Measurements from ENCODE around the gene MRPL50. TPM values are rescaled to one million over a fixed set of nuclear protein-coding genes. Genes with fewer than 3 reads are reported as not detected.

Gene MRPL50
- total and polyA plus RNA-seq, 12 donors, result 9.0 to 20.6 (median 16.5) TPM

- Histone ChIP-seq H3K27ac (no peak overlapping the region), H3K36me3 (no peaks in the 10 kb centered on the region), H3K4me3 (no peak overlapping the region), H3K4me1 (no peaks in the 10 kb centered on the region), H3K9me3 (no peaks in the 10 kb centered on the region), H3K27me3 (peaks cover 0 to 6% (median 0%) of the 10 kb centered on the region in 7 donors)
- DNase-seq, result no peak
- ATAC-seq, result no peak
- no peak for TF ChIP-seq CTCF (IDR thresholded peaks at IDR 0.05)
- intact Hi-C loops (cut with DNase I), result no loop called here
- WGBS, 2 donors, result 73% methylated on average over 7 of the region's 7 CpGs
Measured at GRCh38 chr9:101354765-101355708, 43.4 kb downstream of the MRPL50 start.

- intact Hi-C loops (cut with DNase I), result no loop called here
- no peak for TF ChIP-seq CTCF (IDR thresholded peaks at IDR 0.05)
- 89% methylated on average over 5 of the region's 5 CpGs for WGBS, 2 donors
Measured at GRCh38 chr9:101354143-101354764, 44.2 kb downstream of the MRPL50 start.

GRCh38 chr9:101353683-101354082 lies 44.7 kb downstream of the MRPL50 start:
- Histone ChIP-seq H3K27ac (no peak overlapping the region), H3K27me3 (peaks cover 0 to 6% (median 0%) of the 10 kb centered on the region in 7 donors), H3K36me3 (no peaks in the 10 kb centered on the region), H3K9me3 (no peaks in the 10 kb centered on the region), H3K4me1 (no peaks in the 10 kb centered on the region), H3K4me3 (no peak overlapping the region)
- WGBS, 2 donors, result 72 to 81% methylated on average over 2 of the region's 2 CpGs
- no peak for DNase-seq
- intact Hi-C loops (cut with DNase I), result no loop called here
- no peak for ATAC-seq
- TF ChIP-seq CTCF (IDR thresholded peaks at IDR 0.05), result no peak

More at GRCh38 chr9:101354143-101354764, 44.2 kb downstream of the MRPL50 start:
- H3K9me3 ChIP-seq, result no peaks in the 10 kb centered on the region
- no peak overlapping the region for H3K4me3 ChIP-seq
- H3K27me3 ChIP-seq, result peaks cover 0 to 6% (median 0%) of the 10 kb centered on the region in 7 donors
- ATAC-seq, result no peak
- no peaks in the 10 kb centered on the region for H3K36me3 ChIP-seq
- no peaks in the 10 kb centered on the region for H3K4me1 ChIP-seq
- H3K27ac ChIP-seq, result no peak overlapping the region
- DNase-seq, result no peak

- H3K4me1 ChIP-seq, result no peaks in the 10 kb centered on the region
- H3K36me3 ChIP-seq, result no peaks in the 10 kb centered on the region
- 80 to 86% methylated on average over 6 of the region's 6 CpGs for WGBS, 2 donors
- no peak overlapping the region for H3K4me3 ChIP-seq
- intact Hi-C loops (cut with DNase I), result no loop called here
- ATAC-seq (no peak), DNase-seq (no peak)
- no peaks in the 10 kb centered on the region for H3K9me3 ChIP-seq
- TF ChIP-seq CTCF (IDR thresholded peaks at IDR 0.05), result no peak
- H3K27me3 ChIP-seq, result peaks cover 0 to 9% (median 3%) of the 10 kb centered on the region in 7 donors
- H3K27ac ChIP-seq, result no peak overlapping the region
Measured at GRCh38 chr9:101352892-101353463, 45.4 kb downstream of the MRPL50 start.
